Measurements from ENCODE around the gene ARHGEF12. TPM values are rescaled to one million over a fixed set of nuclear protein-coding genes. Genes with fewer than 3 reads are reported as not detected.

ARHGEF12 gene
- polyA plus RNA-seq, 1 experiment: 16.9 TPM

- ChIA-PET POLR2A (no interaction called here), CTCF (interaction anchor here (0.7 to 0.8 kb wide), 3 partner anchors 9 to 51 kb away, joined by 3 read pairs; no protein-coding TSS in a partner anchor)
- Histone ChIP-seq H3K4me3 (ENCODE audit: low read depth, low read length) (no peak overlapping the region), H3K27me3 (ENCODE audit: control insufficient read depth, insufficient read depth, low read length) (no peaks in the 10 kb centered on the region), H3K36me3 (ENCODE audit: control insufficient read depth, insufficient read depth, low read length) (no peaks in the 10 kb centered on the region)
- no peak for DNase-seq (ENCODE audit: low read depth)
- TF ChIP-seq CTCF (IDR thresholded peaks at IDR 0.05; ENCODE audit: insufficient read depth, low read depth, low read length): no peak
Measured at GRCh38 chr11:120386318-120386717, 50.1 kb downstream of the ARHGEF12 start.

GRCh38 chr11:120386774-120387371, 50.7 kb downstream of the ARHGEF12 start:
- POLR2A ChIA-PET: no interaction called here
- CTCF ChIA-PET: interaction anchor here (0.8 kb wide), 1 partner anchor 52 kb away, joined by 3 read pairs; no protein-coding TSS in a partner anchor
- no peak for DNase-seq (ENCODE audit: low read depth)

GRCh38 chr11:120388261-120388660, 52.0 kb downstream of the ARHGEF12 start:
- CTCF ChIA-PET: no interaction called here
- no peak for DNase-seq (ENCODE audit: low read depth)
- POLR2A ChIA-PET: interaction anchor here (0.7 kb wide), 1 partner anchor 1644 kb away, joined by 5 read pairs; no protein-coding TSS in a partner anchor
- H3K36me3 ChIP-seq (ENCODE audit: control insufficient read depth, insufficient read depth, low read length): no peaks in the 10 kb centered on the region
- no peaks in the 10 kb centered on the region for H3K27me3 ChIP-seq (ENCODE audit: control insufficient read depth, insufficient read depth, low read length)
- H3K4me3 ChIP-seq (ENCODE audit: low read depth, low read length): no peak overlapping the region
- no peak for TF ChIP-seq CTCF (IDR thresholded peaks at IDR 0.05; ENCODE audit: insufficient read depth, low read depth, low read length)

More at GRCh38 chr11:120386774-120387371, 50.7 kb downstream of the ARHGEF12 start:
- H3K27me3 ChIP-seq (ENCODE audit: control insufficient read depth, insufficient read depth, low read length): no peaks in the 10 kb centered on the region
- H3K36me3 ChIP-seq (ENCODE audit: control insufficient read depth, insufficient read depth, low read length): no peaks in the 10 kb centered on the region
- no peak for TF ChIP-seq CTCF (IDR thresholded peaks at IDR 0.05; ENCODE audit: insufficient read depth, low read depth, low read length)
- H3K4me3 ChIP-seq (ENCODE audit: low read depth, low read length): no peak overlapping the region

GRCh38 chr11:120389693-120390584, 53.7 kb downstream of the ARHGEF12 start:
- ChIA-PET CTCF (interaction anchor here (1.2 kb wide), 1 partner anchor 54 kb away, joined by 5 read pairs; the partner anchor contains the start of gene ARHGEF12), POLR2A (no interaction called here)
- Histone ChIP-seq H3K4me3 (ENCODE audit: low read depth, low read length) (no peak overlapping the region), H3K36me3 (ENCODE audit: control insufficient read depth, insufficient read depth, low read length) (no peaks in the 10 kb centered on the region), H3K27me3 (ENCODE audit: control insufficient read depth, insufficient read depth, low read length) (no peaks in the 10 kb centered on the region)
- DNase-seq (ENCODE audit: low read depth): no peak
- TF ChIP-seq CTCF (IDR thresholded peaks at IDR 0.05; ENCODE audit: insufficient read depth, low read depth, low read length): no peak

- TF ChIP-seq CTCF (IDR thresholded peaks at IDR 0.05; ENCODE audit: insufficient read depth, low read depth, low read length): no peak
- Histone ChIP-seq H3K27me3 (ENCODE audit: control insufficient read depth, insufficient read depth, low read length) (no peaks in the 10 kb centered on the region), H3K4me3 (ENCODE audit: low read depth, low read length) (no peak overlapping the region), H3K36me3 (ENCODE audit: control insufficient read depth, insufficient read depth, low read length) (no peaks in the 10 kb centered on the region)
- CTCF ChIA-PET: interaction anchor here (0.8 to 1.2 kb wide), 2 partner anchors 54 to 121 kb away, joined by 3 to 5 read pairs; partner anchors contain the start of genes ARHGEF12 and GRIK4
- POLR2A ChIA-PET: no interaction called here
- DNase-seq (ENCODE audit: low read depth): no peak
Measured at GRCh38 chr11:120390585-120390922, 54.3 kb downstream of the ARHGEF12 start.

Measured in BJ (cell line).